ENCODE data around the gene TTLL6. TPM values are rescaled to one million over a fixed set of nuclear protein-coding genes. Genes with fewer than 3 reads are reported as not detected.

Gene TTLL6
- total RNA-seq, 1 donor from 2014 or later = 17.4 TPM

DNA sequence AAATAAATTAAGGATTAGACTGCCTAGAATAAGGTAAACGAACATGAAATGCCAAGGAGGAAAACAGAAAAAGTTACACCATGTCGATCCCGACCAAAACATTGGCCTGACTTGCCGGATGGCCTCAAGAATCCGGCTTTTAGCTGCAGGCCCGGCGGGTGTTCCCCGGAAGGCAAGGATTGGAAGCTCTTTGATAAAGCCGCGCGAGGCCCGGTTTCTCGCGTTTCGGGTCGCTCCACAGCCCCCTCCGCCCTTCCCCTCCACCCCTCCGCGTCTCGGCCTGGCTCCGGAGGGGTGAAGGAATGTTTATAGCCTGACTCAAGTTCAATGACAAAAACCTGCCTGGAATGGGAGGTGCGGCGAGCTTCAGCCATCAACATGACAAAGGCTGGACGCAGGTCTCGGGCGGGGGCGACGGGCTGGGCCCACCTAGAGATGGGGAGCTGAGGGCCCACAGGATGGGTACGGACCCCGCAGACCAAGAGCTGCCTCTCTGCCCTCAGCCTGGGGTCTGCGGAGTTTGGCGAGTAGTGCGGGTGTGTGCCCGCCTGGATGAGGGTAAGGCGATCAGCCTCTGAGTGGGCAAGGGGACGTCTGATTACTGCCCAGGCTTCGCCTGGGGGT lies 97.3 kb downstream of the TTLL6 start:
- Histone ChIP-seq H3K4me1 (no peaks in the 10 kb centered on the region), H3K27me3 (peaks cover 100% of the 10 kb centered on the region), H3K9ac (no peak overlapping the region), H3K36me3 (no peaks in the 10 kb centered on the region), H3K27ac (no peak overlapping the region), H3K4me2 (no peak overlapping the region), H4K20me1 (ENCODE audit: low read depth) (peaks cover 87% of the 10 kb centered on the region), H3F3A (ENCODE audit: low read depth) (peaks cover 21% of the 10 kb centered on the region), H3K9me3 (ENCODE audit: low read depth) (no peaks in the 10 kb centered on the region), H3K4me3 (no peak overlapping the region), H2AFZ (replicated peaks) (no peak overlapping the region), H3K79me2 (ENCODE audit: low read depth) (no peaks in the 10 kb centered on the region)
- TF ChIP-seq, protein P1, sequence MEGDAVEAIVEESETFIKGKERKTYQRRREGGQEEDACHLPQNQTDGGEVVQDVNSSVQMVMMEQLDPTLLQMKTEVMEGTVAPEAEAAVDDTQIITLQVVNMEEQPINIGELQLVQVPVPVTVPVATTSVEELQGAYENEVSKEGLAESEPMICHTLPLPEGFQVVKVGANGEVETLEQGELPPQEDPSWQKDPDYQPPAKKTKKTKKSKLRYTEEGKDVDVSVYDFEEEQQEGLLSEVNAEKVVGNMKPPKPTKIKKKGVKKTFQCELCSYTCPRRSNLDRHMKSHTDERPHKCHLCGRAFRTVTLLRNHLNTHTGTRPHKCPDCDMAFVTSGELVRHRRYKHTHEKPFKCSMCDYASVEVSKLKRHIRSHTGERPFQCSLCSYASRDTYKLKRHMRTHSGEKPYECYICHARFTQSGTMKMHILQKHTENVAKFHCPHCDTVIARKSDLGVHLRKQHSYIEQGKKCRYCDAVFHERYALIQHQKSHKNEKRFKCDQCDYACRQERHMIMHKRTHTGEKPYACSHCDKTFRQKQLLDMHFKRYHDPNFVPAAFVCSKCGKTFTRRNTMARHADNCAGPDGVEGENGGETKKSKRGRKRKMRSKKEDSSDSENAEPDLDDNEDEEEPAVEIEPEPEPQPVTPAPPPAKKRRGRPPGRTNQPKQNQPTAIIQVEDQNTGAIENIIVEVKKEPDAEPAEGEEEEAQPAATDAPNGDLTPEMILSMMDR (IDR thresholded peaks at IDR 0.05) = no peak
- TF ChIP-seq EZH2phosphoT487 (IDR thresholded peaks at IDR 0.05) (peak; percentile 90), EZH2 (IDR thresholded peaks at IDR 0.05) (peak; percentile 96)
- no peaks in the 10 kb centered on the region for H3K9me3 Mint-ChIP-seq
- H3K4me3 Mint-ChIP-seq = peak overlapping the region; percentile 71
- peaks cover 14% of the 10 kb centered on the region for H3K4me1 Mint-ChIP-seq
- no peaks in the 10 kb centered on the region for H3K36me3 Mint-ChIP-seq
- H3K27me3 Mint-ChIP-seq (ENCODE audit: insufficient read depth, low read depth) = peaks cover 86% of the 10 kb centered on the region
- DNase-seq (ENCODE audit: low spot score) = peak; percentile 74
- no peak overlapping the region for H3K27ac Mint-ChIP-seq

DNA sequence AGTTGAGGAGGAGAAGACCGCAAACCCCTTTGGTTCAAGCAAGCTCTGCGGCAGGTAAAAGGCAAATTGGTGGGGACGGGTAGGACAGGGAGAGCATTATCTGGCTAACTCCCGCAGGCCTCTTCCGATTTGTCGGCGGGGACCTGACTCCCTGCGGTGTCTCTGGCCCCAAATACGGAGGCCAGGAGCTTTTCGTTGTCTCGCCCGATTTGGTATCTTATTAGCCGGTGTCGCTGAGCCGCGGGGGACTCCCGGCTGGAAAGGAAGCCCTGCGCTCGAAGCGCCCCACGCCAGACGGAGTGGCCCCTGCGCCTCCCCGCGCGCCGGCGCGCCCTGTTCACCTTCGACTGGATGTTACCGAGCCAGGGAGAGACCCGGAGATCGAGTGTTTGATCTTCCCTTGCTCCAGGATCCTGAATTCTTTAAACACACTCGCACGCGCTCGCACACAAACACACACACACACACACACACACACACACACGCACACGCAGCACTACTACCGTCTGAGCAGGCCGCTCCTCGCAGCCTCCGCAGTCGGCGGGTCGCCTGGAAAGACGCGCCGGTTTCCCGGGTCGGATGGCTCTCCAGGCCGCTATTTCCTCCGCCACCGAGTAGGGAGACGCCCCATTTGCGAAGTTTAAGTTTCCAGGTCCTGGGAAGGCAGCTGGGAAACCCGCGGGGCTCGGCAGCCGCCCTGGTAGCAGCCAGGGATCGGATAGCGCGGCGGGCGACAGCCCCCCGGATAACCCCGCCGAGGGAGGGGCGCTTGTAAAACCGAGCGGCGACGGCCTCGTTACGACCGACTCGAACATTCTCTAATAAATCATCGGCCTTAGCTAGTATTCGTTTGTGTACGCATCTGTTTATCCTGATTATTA lies 98.0 kb downstream of the TTLL6 start:
- no peak overlapping the region for H3K27ac ChIP-seq
- H3K36me3 ChIP-seq = no peaks in the 10 kb centered on the region
- H3F3A ChIP-seq (ENCODE audit: low read depth) = peaks cover 21% of the 10 kb centered on the region
- peak overlapping the region; percentile 68 for H3K4me3 Mint-ChIP-seq
- TF ChIP-seq, protein P1 (IDR thresholded peaks at IDR 0.05) = no peak
- TF ChIP-seq EZH2 (IDR thresholded peaks at IDR 0.05) (peak; percentile 99), EZH2phosphoT487 (IDR thresholded peaks at IDR 0.05) (peak; percentile 93)
- peaks cover 86% of the 10 kb centered on the region for H3K27me3 Mint-ChIP-seq (ENCODE audit: insufficient read depth, low read depth)
- H3K4me1 Mint-ChIP-seq = peaks cover 14% of the 10 kb centered on the region
- H3K27me3 ChIP-seq = peaks cover 100% of the 10 kb centered on the region
- H3K36me3 Mint-ChIP-seq = no peaks in the 10 kb centered on the region
- H3K79me2 ChIP-seq (ENCODE audit: low read depth) = no peaks in the 10 kb centered on the region
- H3K9me3 Mint-ChIP-seq = no peaks in the 10 kb centered on the region
- no peak overlapping the region for H3K4me2 ChIP-seq
- H3K4me1 ChIP-seq = no peaks in the 10 kb centered on the region
- peaks cover 80% of the 10 kb centered on the region for H4K20me1 ChIP-seq (ENCODE audit: low read depth)
- no peaks in the 10 kb centered on the region for H3K9me3 ChIP-seq (ENCODE audit: low read depth)
- peak; percentile 64 for DNase-seq (ENCODE audit: low spot score)
- no peak overlapping the region for H3K4me3 ChIP-seq
- H2AFZ ChIP-seq (replicated peaks) = no peak overlapping the region
- H3K27ac Mint-ChIP-seq = no peak overlapping the region
- H3K9ac ChIP-seq = no peak overlapping the region

DNA sequence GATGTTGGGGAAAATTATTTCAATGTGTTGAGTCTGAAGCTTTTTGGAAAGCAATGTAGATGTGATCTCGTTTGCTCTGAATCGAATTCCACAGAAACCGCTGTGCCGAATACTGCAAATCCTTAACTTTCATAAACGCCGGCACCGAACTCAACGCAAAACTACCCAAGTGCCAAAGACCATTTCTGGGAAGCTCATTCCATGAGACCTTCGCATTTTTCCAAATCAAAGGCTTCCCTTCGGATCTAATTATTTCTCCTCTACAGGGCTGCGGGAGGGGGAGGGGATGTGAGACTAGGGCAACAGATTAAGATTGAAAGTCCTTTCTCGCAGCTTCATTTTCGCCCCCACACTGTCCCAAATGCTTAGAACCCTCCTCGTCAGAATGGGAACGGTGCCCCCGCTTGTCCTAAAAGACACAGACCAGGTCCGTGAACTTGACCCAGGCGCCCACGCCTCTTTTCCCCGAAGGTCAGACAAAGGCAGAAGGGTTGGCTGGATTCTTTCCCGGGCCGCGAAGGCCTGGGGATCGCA lies 98.7 kb downstream of the TTLL6 start:
- Mint-ChIP-seq H3K9me3 (no peaks in the 10 kb centered on the region), H3K4me1 (peaks cover 14% of the 10 kb centered on the region), H3K4me3 (peak overlapping the region; percentile 31), H3K27me3 (ENCODE audit: insufficient read depth, low read depth) (peaks cover 85% of the 10 kb centered on the region), H3K27ac (no peak overlapping the region), H3K36me3 (no peaks in the 10 kb centered on the region)
- no peaks in the 10 kb centered on the region for H3K4me1 ChIP-seq
- H3K9me3 ChIP-seq (ENCODE audit: low read depth) = no peaks in the 10 kb centered on the region
- H3K27me3 ChIP-seq = peaks cover 100% of the 10 kb centered on the region
- TF ChIP-seq EZH2 (IDR thresholded peaks at IDR 0.05) (no peak), EZH2phosphoT487 (IDR thresholded peaks at IDR 0.05) (no peak)
- TF ChIP-seq, protein P1 (IDR thresholded peaks at IDR 0.05) = no peak
- no peak overlapping the region for H3K9ac ChIP-seq
- no peaks in the 10 kb centered on the region for H3K36me3 ChIP-seq
- peaks cover 15% of the 10 kb centered on the region for H3F3A ChIP-seq (ENCODE audit: low read depth)
- H3K4me3 ChIP-seq = no peak overlapping the region
- peak; percentile 69 for DNase-seq (ENCODE audit: low spot score)
- no peak overlapping the region for H3K27ac ChIP-seq
- H3K4me2 ChIP-seq = no peak overlapping the region
- peaks cover 73% of the 10 kb centered on the region for H4K20me1 ChIP-seq (ENCODE audit: low read depth)
- H2AFZ ChIP-seq (replicated peaks) = no peak overlapping the region
- H3K79me2 ChIP-seq (ENCODE audit: low read depth) = no peaks in the 10 kb centered on the region
